LHCN-M2 (cell line): Measurements from ENCODE around the gene FAM156B. TPM values are rescaled to one million over a fixed set of nuclear protein-coding genes. Genes with fewer than 3 reads are reported as not detected.
A peak's percentile ranks its signal among the peaks of the same experiment; 100 is the strongest.
"Not testable (repeated sequence)": the region's sequence is repeated elsewhere in the genome, so short reads cannot be mapped to it uniquely, and the experiment has no call there.

ENCODE experiments used
- DNase-seq: peaks from one replicate; pipeline ENCODE4 v3.0.0-alpha.2; 2012; ENCODE audit warnings: low read depth
- polyA plus RNA-seq: library from polyadenylated mRNA; unstranded; fragments of >200 nt; gene quantifications from one replicate; pipeline ENCODE4 v1.2.1, GENCODE V29; 2012; ENCODE audit warnings: missing spikeins
- total RNA-seq: library from RNA; depleted of rRNA; stranded (reverse); fragments of >200 nt; gene quantifications from 2 replicates; pipeline ENCODE4 v1.2.3, GENCODE V29; 2014; rRNA removed

The FAM156B gene, protein sequence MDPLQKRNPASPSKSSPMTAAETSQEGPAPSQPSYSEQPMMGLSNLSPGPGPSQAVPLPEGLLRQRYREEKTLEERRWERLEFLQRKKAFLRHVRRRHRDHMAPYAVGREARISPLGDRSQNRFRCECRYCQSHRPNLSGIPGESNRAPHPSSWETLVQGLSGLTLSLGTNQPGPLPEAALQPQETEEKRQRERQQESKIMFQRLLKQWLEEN
- total RNA-seq = 36.2 and 40.1 TPM in 2 replicates
- 16.1 TPM for polyA plus RNA-seq

DNA sequence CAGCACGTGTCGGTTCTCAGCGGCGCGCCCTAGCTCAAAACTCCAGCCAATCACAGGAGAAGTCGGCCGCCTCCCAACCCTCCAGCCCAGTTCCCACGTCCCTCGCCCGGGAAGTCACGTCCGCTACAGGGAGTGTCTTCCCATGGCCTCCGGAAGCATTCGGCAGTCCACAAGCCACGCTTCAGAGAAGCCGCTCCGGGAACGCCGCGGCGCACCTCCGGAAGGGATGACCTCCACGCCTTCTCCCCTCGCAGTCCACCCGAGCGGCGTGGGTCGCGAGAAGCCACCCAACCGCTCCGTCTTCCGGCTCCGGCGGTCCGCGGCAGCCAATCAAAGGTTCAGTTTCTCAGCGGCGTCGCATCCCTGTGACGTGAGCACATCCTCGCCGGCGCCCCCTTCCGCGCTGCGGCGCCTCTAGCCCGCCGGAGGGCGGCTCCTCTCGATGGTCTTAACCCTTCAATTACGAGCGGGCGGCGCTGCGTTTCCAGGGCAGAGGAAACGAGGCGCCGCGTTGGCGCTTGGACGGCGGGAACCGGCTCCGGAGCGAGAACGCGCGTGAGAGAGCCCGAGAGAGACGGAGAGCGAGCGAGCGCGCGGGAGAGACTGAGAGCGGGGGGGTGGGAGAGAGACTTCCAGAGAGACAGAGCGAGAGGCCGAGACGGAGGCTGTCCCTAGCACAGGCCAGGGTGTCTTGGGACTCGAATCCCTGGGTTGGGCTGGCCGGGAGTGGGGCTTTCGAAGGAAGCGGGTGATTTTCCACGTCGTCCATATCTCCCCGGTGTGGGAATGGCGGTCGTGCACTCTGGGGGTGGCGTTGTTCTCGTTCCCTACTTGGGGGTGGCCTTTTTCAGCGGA is at the start of gene FAM156B:
FAM156B (plus strand) TSS at position 476 of the 855 bp plus-strand sequence. CDS start 9,896 bp downstream, outside the sequence.
- not testable (repeated sequence) for DNase-seq

DNA sequence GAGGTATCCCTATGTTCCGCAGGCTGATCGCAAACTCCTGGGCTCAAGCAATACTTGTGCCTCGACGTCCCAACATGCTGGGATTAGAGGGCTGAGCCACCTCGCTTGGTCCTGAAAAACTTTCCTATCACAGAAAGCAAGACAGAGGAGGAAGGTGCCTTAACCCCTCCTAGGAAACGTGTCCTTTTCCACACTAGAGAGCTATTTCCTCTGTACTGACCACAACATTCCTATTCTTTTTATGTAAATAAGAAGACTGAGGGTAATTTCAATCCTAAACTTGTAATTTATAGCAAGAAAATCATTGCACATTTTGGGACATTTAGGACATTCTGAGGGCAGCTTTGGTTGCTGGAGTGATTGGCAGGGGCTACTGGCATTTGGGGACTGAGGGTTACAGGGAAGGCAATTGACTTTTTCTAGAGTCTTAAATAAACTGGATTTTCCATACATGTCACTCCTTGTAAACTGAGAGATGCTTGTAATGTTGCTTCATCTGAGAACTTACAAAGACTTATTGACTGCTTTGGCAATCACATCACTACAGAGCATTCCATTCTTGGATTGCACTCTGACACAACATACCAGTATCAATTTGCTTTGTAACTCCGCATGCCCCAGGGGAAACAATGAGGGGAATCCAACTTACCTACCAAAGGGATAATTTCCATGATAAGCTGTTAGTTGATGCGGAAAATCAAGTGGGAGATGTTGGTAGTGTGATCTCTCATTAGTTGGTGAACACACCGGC is 44.8 kb upstream of the FAM156B start:
- DNase-seq = peak; percentile 18

DNA sequence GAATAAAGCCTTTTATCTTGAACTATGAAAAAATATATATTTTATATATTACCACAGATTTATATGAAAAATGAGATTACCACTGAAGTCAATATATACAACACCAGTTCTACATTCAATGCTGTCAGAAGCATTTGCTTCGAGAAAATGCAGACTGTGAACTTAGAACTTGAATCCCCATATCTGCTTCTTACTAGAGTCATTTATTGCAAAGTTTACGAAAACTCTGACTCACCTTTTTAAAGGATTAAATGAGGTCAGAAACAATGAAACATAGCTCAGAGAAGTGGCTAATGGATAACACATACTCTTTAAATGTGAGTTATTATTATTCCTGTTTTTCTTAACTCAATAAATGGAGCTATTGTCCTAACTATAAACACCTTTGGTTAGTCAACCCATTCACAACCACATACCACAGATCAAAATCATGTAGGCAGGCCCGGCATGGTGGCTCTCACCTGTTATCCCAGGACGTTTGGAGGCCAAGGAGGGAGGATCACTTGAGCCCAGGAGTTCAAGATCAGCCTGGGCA is 40.1 kb upstream of the FAM156B start:
- DNase-seq = peak; percentile 4

DNA sequence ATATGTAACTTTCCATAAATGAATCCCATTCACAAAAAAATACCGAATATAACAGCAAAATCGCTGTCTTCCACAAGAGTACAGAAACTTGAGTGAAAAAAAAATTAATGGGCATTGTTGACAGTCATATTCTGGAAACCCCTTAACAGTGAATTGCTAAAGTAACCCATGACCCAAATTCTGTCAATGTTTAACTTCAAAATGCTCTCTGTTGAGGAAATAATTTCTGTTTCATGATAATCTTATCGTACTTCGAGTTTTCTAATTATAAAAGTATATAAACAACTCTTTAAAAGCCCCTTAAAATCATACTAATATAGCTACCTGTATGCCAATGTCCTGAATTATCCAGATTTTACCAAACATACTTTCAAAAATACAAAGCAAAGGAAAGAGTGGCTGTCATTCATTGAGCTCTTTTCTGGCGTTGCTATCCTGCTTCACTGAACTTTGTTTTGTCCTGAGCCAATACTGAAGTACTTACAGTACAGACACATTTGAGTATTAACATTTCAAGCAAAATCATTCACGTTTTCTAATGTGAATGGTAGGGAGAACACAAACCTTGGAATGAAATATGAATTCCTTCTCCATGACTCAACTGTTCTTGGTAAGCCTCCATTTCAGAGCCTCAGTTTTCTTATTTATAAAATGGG is 31.7 kb upstream of the FAM156B start:
- no peak for DNase-seq

DNA sequence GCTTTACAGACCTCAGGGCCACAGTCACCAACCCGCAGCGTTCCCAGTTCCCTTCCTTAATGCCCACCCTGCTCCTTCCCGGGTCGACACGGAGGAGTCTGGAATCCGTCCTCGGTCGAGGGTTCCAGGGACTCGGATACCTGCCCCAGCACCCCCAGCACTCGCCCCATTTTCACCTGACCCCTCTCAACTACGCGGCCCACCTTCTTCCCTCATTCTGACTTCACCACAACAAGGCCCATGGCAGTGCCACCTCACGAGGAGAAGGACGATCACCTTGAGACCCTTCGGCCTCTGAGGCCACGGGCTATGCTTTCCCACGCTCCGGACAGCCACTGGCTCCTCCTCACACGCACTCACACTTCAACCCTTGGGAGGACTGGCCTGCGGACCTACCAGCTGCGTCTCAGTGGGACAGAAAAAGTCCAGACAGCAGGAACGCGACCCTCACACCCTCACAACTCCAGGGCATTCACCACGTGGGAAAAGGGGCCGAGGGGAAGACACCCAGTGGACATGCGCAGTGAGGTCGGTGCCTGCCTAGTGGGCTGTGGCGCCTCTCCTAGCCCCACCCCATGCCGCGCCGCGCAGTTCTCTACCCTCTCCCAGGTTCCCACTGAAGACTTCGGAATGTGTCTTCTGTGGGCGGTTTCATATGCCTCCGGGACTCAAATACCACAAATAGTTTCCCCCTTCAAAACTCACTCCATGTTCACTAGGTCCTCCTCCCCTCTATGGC is 29.4 kb upstream of the FAM156B start, which contains the start of gene XAGE3:
XAGE3 (minus strand) TSS at position 474 of the 739 bp plus-strand sequence. CDS start 950 bp downstream, outside the sequence.
- no peak for DNase-seq

DNA sequence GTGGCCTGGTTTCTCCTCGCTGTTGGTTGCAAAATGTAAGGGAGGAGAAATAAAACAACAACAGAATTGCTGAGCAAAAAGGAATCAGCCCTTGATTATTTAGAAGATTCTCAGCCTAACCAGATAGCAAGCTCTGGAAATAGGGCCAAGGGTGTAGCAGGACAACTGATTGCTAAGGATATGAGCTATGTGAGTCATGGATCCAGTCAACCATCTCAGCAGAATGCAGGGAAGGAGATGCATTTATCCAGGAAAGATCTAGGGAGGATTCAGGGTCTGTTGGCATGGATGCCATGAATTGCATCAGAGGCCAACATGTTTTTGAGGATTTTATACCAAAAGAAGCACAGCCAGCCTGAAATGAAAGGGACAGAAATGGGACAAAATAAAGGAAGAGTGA is 27.1 kb upstream of the FAM156B start:
- no peak for DNase-seq

DNA sequence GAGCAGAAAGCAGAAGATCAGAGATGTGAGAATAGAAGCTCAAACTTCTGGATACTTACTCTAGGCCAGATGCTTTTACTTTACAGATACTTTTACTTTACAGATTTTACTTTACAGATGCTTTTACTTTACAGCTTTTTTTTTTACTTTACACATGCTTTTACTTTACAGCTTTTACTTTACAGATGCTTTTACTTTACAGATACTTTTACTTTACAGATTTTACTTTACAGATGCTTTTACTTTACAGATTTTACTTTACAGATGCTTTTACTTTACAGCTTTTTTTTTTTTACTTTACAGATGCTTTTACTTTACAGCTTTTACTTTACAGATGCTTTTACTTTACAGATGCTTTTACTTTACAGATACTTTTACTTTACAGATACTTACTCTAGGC is 23.3 kb upstream of the FAM156B start:
- DNase-seq = not testable (repeated sequence)

DNA sequence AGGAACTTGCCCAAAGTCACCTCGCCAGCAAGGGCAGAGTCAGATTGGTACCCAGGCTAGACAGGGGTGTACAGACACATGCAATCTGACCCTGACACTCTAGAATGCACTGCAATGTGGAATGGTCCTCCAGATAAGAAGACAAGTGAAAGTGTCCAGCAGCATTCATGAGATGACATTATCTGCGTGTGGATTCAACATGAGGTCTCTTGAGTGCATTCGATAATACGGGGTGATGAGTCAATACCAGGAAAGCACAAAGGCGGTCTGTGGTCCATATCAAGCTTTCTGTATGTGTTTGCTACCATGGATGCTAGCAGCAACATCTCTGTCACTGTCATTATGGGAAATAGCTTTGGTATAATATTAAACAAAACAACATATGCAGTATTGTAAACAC is 22.5 kb upstream of the FAM156B start:
- no peak for DNase-seq

DNA sequence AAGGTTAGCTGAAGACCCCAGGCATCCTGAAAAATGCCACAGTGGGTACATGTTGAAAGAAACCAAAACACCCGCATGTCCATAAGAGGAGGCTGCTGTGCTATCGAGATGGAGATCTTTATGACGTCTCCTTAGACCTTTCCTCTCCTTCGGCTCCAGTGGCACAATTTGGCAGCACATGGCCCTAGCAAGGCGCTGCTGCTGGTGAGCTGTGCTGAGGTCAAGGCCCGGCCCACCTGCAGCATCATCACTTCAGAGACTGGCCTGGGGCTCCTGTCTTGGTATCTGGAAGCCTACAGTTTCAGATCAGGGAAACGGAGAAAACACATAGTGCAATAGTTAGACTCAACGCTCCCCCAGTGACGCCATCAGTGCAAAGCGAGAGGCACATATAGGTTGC is 21.7 kb upstream of the FAM156B start:
- not testable (repeated sequence) for DNase-seq

DNA sequence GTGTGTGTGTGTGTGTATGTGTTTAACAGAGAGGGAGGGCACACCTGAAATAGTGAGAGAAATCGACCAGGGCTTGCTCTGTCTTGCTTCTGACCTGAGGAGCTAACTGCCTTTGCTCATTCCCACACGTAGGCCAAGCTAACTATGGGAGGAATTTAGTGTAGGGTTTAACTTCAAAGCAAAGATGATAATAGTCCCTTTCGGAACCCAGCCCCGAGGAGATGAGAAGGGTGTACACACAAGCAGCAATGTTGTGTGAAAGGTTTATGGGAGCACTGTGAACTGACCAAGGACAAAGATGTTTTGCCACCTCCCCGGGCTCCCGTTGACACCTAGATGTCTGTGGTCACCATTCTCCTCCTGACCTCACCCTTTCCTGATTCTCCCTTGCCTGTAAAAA is 20.7 kb upstream of the FAM156B start:
- not testable (repeated sequence) for DNase-seq

DNA sequence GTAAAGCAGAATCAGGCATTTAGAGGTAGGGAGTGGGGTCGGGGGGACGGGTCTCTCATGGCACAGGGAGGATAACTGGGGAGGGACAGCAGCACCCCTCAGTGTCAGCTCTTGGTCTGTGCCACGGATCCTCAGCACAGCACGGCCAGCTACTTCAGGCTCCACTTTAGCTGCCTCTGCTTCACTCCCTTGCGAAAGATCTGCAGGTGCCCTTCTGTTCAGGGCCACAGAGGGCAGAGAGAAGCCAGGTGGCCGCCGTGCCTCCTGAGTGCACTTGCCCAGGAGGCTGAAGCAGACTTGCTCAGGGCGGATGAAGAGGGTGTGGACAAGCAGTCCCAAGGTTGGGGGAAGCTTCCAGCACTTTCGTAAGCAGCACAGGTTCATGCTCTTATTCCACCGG is 9.7 kb upstream of the FAM156B start:
- DNase-seq = not testable (repeated sequence)

DNA sequence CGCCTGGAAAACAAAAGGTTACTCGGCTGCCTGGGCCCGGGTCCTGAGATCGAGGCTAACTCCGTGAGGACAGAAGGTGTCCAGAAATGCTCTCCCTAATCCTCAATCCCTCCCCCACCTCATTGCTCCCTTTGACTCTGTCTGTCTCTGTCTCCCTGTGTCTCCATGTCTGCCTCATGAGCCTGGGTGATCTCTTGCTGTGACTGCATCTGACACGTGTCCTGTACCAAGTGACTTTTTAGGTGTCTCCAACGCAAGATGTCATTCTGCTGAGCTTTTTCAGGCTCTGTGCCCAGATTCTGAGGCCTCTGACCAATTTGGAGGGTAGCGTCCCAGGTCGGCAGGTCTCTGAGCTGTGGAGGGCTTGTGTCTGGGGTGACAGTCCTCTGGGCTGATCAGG is 9.0 kb upstream of the FAM156B start:
- DNase-seq = not testable (repeated sequence)

DNA sequence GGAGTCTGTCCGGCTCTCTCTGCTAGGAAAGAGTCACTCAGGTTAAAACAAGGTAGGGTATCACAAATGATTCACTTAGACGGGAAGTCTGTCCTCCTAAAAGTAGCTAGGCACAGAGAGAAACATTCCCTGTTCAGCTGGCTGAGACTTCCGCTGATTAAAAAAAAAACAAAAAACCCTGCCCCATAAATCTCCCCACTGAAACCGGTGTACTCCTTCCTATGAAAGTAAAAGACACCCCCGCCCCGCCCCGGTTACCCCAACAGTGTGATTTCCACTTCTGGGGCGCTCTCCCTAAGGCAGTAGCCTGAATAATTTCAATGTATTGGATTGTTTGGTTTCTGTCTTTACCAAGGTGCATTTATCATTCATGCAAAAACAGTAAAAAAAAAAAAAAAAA is 692 bp upstream of the FAM156B start:
- not testable (repeated sequence) for DNase-seq

DNA sequence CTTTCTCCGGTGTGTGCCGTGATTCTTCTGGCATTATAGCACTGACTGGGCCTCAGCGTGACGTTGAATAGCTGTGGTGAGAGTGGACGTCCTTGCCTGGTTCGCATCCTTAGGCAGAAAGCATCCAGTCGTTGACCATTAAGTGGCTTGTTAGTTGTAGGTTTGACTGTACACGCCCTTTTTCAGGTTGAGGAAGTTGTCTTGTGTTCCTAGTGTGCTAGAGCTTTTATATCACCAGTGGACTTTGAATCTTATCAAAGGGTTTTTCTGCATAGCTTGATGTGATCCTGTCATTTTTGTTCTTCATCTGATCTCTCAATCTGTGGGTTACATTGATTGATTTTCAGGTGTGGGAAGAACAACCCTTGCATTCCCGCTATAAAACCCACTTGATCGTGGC is 8.4 kb downstream of the FAM156B start:
- not testable (repeated sequence) for DNase-seq

DNA sequence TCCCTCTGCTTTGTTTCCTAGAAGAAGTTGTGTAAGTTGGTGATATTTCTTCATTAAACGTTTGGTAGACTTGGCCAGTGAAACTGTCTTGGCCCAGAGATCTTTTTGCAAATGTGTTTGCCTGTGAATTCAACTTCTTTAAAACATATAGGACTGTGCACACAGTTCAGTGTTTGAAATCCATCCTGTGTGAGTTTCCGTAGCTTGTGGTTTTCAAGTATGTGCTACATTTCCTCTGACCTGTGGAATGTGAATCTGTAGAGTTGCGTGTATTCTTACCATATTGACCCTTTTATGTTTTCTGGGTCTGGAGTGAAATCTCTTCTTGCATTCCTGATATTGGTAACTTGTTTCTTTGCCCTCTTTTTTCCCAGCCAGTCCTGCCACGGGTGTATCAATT is 8.9 kb downstream of the FAM156B start:
- not testable (repeated sequence) for DNase-seq

DNA sequence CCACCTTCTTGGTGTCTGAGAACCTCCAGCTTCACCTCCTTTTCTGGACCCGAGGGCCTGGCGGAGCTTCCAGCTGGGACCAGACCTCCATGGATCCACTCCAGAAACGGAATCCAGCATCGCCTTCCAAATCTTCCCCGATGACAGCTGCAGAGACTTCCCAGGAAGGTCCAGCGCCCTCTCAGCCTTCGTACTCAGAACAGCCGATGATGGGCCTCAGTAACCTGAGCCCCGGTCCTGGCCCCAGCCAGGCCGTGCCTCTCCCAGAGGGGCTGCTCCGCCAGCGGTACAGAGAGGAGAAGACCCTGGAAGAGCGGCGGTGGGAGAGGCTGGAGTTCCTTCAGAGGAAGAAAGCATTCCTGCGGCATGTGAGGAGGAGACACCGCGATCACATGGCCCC is 10.0 kb downstream of the FAM156B start:
- DNase-seq = not testable (repeated sequence)

DNA sequence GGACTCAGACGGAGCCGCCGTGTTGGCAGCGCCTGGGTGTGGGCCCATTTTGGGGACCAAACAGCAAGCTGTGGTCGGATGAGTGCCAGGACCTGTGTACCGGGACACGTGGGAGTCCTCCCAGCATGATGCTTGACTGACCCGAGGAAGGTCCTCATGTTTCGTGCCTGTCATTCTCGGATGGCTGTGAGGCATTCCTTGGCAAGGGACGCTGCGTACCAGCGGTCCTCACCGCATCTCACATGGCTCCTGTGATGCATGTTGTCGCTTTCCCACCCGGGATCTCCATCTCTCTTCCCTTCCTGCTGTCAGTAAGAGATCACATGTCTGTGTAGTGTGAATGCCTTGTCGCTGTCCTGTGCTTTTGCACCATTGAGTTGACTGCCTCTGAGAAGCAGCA is 10.8 kb downstream of the FAM156B start:
- DNase-seq = not testable (repeated sequence)

DNA sequence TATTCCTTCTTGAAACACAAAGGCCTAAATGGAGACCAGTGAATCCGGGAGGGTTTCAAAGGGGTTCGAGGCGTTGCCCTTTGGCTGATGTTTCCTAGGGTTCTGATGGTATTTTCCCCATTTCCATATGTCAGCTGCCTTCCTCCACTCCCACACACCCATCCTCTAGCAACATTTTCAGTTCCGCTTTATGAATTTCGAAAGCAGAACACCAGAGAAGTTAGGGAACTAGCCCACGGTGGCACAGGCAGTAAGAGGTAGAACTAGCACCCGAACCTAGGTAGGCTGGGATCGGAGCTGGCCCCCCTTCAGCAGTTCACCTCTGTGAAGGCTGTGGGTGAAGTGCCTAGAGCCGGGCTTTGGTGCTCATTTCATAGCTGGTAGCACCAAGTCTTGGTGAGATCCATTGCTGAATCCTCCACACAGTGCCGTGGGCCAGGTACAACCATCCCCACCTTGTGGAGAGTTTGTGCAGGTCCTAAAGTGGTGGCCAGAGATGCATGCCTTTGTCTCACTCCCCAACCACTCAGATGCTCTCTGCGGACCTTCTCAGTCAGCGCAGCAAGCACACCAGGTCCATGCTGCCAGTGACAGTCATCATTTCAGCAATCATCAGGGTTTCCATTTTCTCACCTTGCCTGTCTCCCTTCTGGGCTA is 12.3 kb downstream of the FAM156B start:
- DNase-seq = not testable (repeated sequence)

DNA sequence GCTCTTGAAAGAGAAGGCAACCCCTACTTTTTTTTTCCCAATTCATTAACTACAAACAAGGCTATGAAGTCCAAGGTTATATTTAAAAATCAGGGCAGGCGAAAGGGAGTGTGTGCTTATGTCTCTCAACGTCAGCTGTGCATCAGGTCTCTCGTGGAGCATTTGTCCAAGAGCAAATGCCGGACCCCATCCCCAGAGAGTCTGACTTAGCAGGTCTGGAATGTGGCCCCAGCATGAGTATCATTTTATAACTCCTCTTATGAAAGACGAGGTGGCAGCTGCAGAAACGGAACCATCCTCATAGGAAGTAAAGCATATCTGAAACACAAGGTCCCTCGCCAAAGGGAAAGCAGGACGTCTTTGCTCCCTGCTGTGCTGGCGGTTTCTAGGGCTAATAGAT is 16.6 kb downstream of the FAM156B start:
- DNase-seq = not testable (repeated sequence)

DNA sequence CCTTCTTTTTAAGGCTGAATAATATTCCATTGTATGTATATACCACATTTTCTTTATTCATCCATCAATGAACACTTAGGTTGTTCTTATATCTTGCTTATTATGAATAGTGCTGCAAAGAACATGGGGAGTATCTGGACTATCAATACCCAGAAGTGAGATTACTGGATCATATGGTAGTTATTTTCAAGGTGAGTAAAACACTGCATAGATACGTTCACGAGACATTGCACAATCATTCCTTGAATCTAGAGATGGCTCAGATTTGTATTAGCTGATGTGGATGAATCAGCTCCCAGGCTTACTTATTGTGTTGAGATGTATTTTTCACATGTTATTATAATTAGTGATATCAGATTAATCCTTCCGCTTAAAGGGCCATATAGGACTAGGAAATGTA is 17.6 kb downstream of the FAM156B start:
- not testable (repeated sequence) for DNase-seq
